GM18907 (cell line): ENCODE measurements around the gene REX1BD.
"Not testable (repeated sequence)": the region's sequence is repeated elsewhere in the genome, so short reads cannot be mapped to it uniquely, and the experiment has no call there.

Experiments used
- ATAC-seq: cut with Tn5 transposase; IDR thresholded peaks from one replicate; pipeline ENCODE4 v1.9.1; 2021; ENCODE audit warnings: mild to moderate bottlenecking, moderate library complexity; ENCODE audit not compliant: unreplicated experiment

The REX1BD gene

DNA sequence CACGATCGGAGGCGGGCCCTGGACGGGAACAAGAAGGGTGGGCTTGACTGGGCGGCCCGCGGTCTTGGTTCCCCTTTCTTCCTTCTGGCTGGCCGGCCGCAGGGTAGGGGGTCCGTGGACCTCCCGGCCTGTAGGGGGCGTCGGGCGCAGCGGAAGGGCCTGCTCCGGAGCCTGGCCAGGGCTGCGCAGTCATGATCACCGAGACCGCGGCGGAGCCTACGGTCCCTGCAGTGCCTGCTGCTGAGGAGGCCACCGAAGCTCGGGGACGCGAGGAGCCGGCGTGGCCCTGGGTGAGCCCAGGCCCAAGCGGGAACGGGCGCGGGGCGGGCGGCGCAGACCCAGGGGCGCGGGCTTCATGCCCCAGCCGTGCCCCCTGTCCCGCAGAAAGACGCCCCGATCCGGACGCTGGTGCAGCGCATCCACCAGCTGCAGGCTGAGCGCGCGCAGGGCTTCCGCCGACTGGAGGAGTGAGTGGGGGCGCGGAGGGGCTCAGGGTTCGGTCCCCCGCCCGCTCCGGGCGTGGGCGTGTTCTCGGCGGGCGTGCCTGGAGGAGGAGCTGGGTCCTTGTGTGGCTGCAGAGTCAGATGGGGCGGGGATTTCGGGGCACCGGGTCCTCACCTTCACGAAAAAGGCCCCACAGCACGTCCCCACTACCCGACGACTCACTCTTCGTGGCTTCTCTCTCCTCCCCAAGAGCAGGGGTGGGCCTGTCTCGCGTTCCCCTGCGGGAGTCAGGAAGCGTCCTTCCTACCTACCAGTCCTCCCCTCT, at the start of gene REX1BD:
REX1BD (plus strand) TSS at position 188 of the 769 bp plus-strand sequence; CDS start at position 192, 4 bp downstream.
- peak; percentile 70 for ATAC-seq

GRCh38 chr19:18539372-18539771, 49.2 kb upstream of the REX1BD start:
- no peak for ATAC-seq

DNA sequence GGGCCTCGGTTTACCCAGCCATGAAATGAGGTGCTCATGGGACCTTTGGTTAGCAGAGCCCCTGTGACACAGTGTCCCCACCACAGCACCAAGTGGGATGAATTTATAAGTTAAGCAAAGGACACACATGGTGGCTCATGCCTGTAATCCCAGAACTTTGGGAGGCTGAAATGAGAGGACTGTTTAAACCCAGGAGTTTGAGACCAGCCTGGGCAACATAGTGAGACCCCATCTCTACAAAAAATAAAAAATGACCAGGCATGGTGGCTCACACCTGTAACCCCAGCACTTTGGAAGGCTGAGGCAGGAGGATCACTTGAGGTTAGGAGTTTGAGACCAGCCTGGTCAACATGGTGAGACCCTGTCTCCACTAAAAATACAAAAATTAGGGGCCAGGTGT, 48.4 kb upstream of the REX1BD start:
- not testable (repeated sequence) for ATAC-seq

- ATAC-seq: no peak
Observed at GRCh38 chr19:18541258-18541991, 47.2 kb upstream of the REX1BD start.

GRCh38 chr19:18541992-18542940, 46.3 kb upstream of the REX1BD start:
- ATAC-seq: no peak

DNA sequence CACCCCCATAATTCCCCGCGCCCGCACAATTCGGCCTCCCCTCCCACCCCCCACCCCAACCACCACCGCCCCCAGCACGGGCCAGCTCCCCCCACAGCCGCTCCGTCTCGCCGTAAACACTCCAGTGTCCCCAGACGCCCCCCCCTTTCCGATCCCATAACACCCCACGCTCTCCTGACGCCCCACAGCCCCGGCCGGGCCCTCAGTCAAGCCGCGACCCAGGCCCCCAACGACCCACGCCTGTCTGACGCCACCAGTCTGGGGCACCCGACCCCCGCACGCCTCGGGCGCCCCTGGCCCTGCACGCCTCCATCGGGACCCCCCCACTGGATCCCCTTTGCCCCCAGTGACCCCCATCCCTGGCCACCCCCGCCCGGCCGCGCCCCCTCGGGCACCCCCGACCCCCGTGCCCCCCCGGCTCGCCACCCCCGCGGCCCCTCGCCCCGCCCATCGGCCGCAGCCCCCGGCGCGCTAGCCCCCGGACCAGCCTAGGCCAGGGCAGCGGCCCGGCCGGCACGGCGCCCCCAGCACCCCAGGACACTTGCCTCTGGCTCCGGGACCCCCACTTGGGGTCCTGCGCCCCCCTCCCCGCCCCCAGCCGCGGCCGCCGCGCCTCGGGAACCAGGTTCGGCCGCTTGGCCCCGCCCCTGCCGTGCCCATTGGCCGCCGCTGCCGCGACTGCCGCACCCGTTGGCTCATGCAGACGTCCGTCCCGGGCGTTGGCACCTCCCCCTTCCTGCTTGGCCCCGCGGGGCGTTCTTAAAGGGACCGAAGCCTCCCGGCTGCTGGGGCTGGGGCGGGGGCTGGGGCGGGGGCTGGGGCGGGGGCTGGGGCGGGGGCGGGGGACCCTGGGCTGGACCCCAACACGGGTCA, 45.4 kb upstream of the REX1BD start, which contains the start of gene FKBP8:
FKBP8 (minus strand) TSS at position 633 of the 873 bp plus-strand sequence. CDS start 1,603 bp downstream, outside the sequence.
- ATAC-seq: peak; percentile 92

- peak; percentile 44 for ATAC-seq
Observed at GRCh38 chr19:18543814-18544475, 44.7 kb upstream of the REX1BD start.

- no peak for ATAC-seq
Observed at GRCh38 chr19:18551631-18552030, 37.0 kb upstream of the REX1BD start.

DNA sequence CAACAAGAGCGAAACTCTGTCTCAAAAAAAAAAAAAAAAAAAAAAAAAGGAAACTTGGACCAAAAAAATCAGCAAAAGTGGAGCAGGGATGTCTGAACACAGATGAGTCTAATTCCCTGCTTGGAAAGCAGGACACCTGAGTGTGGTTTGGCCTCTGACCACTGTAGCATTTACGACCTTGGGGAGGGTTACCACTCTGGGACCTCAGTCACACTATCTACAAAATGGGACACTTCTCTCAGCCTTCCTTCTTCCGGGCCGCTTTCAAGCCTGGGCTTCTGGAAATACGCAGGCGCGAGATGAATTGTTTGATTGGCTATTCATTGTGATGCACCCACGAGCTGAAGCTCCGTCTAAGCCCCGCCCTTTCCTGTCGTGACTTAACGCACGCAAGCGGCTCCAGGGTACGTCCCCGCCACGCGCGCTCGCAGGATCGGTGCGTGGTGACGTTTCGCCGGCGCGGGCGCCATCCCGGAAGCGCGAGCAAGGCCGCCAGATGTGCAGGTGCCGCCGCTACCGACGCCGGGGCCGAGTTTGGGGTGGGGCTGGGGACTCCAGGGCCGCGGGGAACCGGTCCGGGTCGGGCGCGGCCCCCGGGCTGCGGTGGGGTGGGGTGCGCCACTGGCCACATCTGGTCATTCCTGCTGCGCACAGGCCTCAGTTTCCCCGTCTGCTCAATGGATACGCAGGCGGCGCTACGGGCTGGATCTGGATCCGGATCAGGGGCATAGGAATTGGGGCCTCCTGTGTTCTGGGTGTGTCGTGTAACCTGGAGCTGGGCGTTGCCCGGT, 31.0 kb upstream of the REX1BD start, which contains the start of gene KXD1:
KXD1 (plus strand) TSS at position 460 of the 791 bp plus-strand sequence. CDS start 4,187 bp downstream, outside the sequence.
- peak; percentile 91 for ATAC-seq

DNA sequence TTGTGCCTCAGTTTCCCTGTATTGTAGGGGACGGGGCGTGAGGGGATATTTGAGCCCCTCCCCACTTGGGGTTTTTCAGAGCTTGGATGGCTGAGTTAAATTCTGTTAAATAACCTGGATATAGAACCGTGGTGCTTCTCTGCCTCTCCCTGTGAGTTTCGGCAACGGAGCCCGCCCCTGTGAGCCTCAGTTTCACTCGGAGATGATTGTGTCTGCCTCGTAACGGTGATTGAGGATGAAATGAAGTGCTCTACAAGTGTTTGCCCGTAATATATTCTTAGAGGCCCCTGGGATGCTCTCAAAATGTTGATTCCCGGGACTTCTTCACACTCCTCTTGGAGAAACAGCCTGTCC, 30.4 kb upstream of the REX1BD start:
- peak; percentile 4 for ATAC-seq

DNA sequence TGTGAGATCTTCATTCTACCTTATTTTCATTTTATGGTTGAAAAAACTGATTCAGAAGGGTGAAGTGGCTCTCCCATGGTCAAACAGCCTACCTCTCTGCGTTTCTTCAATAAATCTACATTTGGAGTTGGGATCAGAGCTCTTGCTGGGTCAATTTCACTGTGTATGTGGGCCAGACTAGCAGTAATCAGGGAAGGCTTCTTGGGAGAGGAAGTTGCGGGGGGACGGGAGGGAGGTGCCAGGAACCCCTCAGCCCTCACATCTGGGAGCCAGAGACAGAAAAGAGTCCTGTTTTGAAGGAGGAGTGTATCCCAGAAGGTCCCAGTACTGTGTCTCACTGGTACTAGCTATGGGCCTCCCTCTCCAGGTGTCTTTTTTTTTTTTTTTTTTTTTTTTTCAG, 30.0 kb upstream of the REX1BD start:
- ATAC-seq: no peak

DNA sequence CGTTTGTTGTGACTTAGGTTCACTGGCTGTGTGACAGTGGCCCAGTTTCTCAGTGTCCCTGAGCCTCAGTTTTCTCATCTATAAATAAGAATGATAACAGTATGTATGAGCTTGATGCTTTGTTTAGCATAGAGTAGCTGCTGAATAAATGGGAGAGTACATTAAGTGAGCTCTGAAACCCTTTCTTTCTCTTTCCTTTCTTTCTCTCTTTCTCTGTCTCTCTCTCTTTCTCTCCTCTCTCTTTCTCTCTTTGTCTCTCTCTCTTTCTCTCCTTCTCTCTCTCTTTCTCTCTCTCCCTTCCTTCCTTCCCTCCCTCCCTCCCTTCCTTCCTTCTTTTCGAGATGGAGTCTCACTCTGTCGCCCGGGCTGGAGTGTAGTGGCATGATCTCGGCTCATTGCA, 28.9 kb upstream of the REX1BD start:
- no peak for ATAC-seq

DNA sequence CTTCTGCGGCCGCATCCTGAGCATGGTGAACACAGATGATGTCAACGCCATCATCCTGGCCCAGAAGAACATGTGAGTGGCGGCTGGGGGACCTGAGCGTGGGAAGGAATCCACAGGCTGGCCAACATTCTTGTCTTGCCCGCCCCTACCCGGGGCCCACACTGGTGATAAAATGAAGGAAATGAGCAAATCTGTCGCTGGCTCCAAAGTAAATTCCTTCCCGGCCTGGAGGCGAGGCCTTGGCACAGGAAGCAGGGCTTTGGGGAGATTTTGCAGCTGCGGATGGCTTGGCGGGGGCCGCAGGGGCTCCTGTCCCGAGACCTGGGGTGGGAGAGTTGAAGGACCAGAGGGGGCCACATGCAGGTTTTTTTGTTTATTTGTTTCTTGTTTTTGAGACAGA, 26.5 kb upstream of the REX1BD start:
- no peak for ATAC-seq

GRCh38 chr19:18566953-18567352, 21.6 kb upstream of the REX1BD start:
- ATAC-seq: no peak

GRCh38 chr19:18568367-18568766, 20.2 kb upstream of the REX1BD start:
- ATAC-seq: no peak

GRCh38 chr19:18571564-18572344, 16.8 kb upstream of the REX1BD start, which contains the start of gene UBA52:
TSS of gene UBA52 (plus strand) at chr19:18571857. CDS start at chr19:18573301, 1,444 bp downstream.
- peak; percentile 88 for ATAC-seq

DNA sequence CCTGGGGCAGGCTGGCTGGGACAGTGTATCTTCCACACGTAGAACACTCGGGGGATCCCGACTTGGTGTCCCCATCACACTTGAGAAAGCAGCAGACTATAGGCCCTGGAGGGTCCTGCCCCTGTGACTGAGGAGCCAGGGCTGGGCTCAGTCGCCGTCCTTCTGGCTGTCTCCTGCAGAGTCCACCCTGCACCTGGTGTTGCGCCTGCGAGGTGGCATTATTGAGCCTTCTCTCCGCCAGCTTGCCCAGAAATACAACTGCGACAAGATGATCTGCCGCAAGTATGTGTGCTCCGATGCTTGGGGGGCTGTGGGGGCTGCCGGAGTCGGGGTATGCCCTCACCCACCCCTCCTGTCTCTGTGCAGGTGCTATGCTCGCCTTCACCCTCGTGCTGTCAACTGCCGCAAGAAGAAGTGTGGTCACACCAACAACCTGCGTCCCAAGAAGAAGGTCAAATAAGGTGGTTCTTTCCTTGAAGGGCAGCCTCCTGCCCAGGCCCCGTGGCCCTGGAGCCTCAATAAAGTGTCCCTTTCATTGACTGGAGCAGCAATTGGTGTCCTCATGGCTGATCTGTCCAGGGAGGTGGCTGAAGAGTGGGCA, 13.8 kb upstream of the REX1BD start:
- ATAC-seq: no peak
